ENCODE measurements around the gene CREB3. TPM values are rescaled to one million over a fixed set of nuclear protein-coding genes. Genes with fewer than 3 reads are reported as not detected.

Gene CREB3
- polyA plus RNA-seq, 2 of the 4 experiments (the other 2 are of a cell fraction): 33.3 to 51.3 TPM

- FAIRE-seq: no peak
These were observed 39.1 kb downstream of the CREB3 start for GRCh38 chr9:35771534-35771933.

GRCh38 chr9:35771943-35772342 is 39.5 kb downstream of the CREB3 start:
- Histone ChIP-seq H3K4me3 (no peak overlapping the region), H3K9me3 (no peaks in the 10 kb centered on the region), H3K4me2 (peak overlapping the region; percentile 61), H3K27ac (no peak overlapping the region), H3K4me1 (peaks cover 23% of the 10 kb centered on the region)
- CTCF ChIA-PET: interaction anchor here (1.1 to 13.6 kb wide), 3 partner anchors 9 to 17 kb away, joined by 4 to 122 read pairs (median 16); no protein-coding TSS in a partner anchor
- ATAC-seq (peak in 1 of 2 experiments; percentile 26; a peak in 1 of 6 replicates), DNase-seq (ENCODE audit: low read depth in 1 of 2, low spot score in 1 of 2) (peak in 1 of 2 experiments; percentile 14), FAIRE-seq (no peak)
- POLR2A ChIA-PET: interaction anchor here (0.9 kb wide), 1 partner anchor 15 kb away, joined by 4 read pairs; no protein-coding TSS in a partner anchor
- no peak for TF ChIP-seq NPAS2 (CRISPR knock-in tag; IDR thresholded peaks at IDR 0.05; ENCODE audit: borderline replicate concordance)
- TF ChIP-seq CEBPB (IDR thresholded peaks at IDR 0.05): peak; percentile 56 to 61; a peak in 3 of 4 replicates
- TF ChIP-seq RAD21 (conservative IDR thresholded peaks at IDR 0.05 in 1 of 2, IDR thresholded peaks at IDR 0.05 in 1 of 2): no peak
- no peak for TF ChIP-seq RFX5 (IDR thresholded peaks at IDR 0.05)
- 22% methylated on average over 3 of the region's 3 CpGs for WGBS (ENCODE audit: missing lambda C conversion rate)

More at GRCh38 chr9:35771534-35771933, 39.1 kb downstream of the CREB3 start:
- Histone ChIP-seq H3K27ac (no peak overlapping the region), H3K4me2 (peak overlapping the region; percentile 61), H3K9me3 (no peaks in the 10 kb centered on the region), H3K4me1 (peaks cover 23% of the 10 kb centered on the region), H3K4me3 (no peak overlapping the region)
- TF ChIP-seq BHLHE40 (IDR thresholded peaks at IDR 0.05; ENCODE audit: low read depth, low read length): no peak
- no peak for TF ChIP-seq RFX5 (IDR thresholded peaks at IDR 0.05)
- TF ChIP-seq MAFK (IDR thresholded peaks at IDR 0.05; ENCODE audit: partially characterized antibody): no peak
- no peak for TF ChIP-seq PBX3 (IDR thresholded peaks at IDR 0.05)
- ATAC-seq (peak in 1 of 2 experiments; percentile 39; a peak in 1 of 6 replicates), DNase-seq (ENCODE audit: low read depth in 1 of 2, low spot score in 1 of 2) (peak in 1 of 2 experiments; percentile 14)
- POLR2A ChIA-PET: interaction anchor here (0.9 kb wide), 1 partner anchor 15 kb away, joined by 4 read pairs; no protein-coding TSS in a partner anchor
- WGBS (ENCODE audit: missing lambda C conversion rate): 31% methylated on average over 1 of the region's 1 CpG
- CTCF ChIA-PET: interaction anchor here (1.1 to 13.6 kb wide), 6 partner anchors 9 to 111 kb away, joined by 4 to 122 read pairs (median 6); partner anchors contain the start of gene SPAG8

- no peak; a peak in 1 of 6 replicates for ATAC-seq
- no peak overlapping the region for H3K27ac ChIP-seq
- DNase-seq (ENCODE audit: low read depth in 1 of 2, low spot score in 1 of 2): no peak
- no peaks in the 10 kb centered on the region for H3K9me3 ChIP-seq
- CTCF ChIA-PET: interaction anchor here (0.6 to 13.6 kb wide), 6 partner anchors 11 to 358 kb away, joined by 3 to 122 read pairs (median 3); no protein-coding TSS in a partner anchor
- WGBS (ENCODE audit: missing lambda C conversion rate): 88% methylated on average over 7 of the region's 7 CpGs
- TF ChIP-seq GATA3 (IDR thresholded peaks at IDR 0.05; ENCODE audit: borderline replicate concordance) (no peak), RAD21 (conservative IDR thresholded peaks at IDR 0.05 in 1 of 2, IDR thresholded peaks at IDR 0.05 in 1 of 2) (no peak), POLR2A (IDR thresholded peaks at IDR 0.05; ENCODE audit: low read length) (no peak), PBX3 (IDR thresholded peaks at IDR 0.05) (no peak), EHMT2 (IDR thresholded peaks at IDR 0.05; ENCODE audit: low read depth) (no peak), HEYL (CRISPR knock-in tag; IDR thresholded peaks at IDR 0.05) (no peak), JUN (IDR thresholded peaks at IDR 0.05) (no peak), MAX (IDR thresholded peaks at IDR 0.05) (no peak), BCL3 (IDR thresholded peaks at IDR 0.05) (no peak), CEBPB (IDR thresholded peaks at IDR 0.05) (no peak), KDM1A (IDR thresholded peaks at IDR 0.05; ENCODE audit: low read depth) (no peak), RARB (CRISPR knock-in tag; IDR thresholded peaks at IDR 0.05) (no peak), ZFP36 (IDR thresholded peaks at IDR 0.05; ENCODE audit: borderline replicate concordance, partially characterized antibody) (no peak), JUNB (IDR thresholded peaks at IDR 0.05) (no peak), POLR2AphosphoS2 (conservative IDR thresholded peaks at IDR 0.05; ENCODE audit: low read length) (no peak), MAZ (IDR thresholded peaks at IDR 0.05; ENCODE audit: borderline replicate concordance, low read depth, low read length) (no peak)
- H3K4me3 ChIP-seq: no peak overlapping the region
- POLR2A ChIA-PET: interaction anchor here (0.7 kb wide), 1 partner anchor 18 kb away, joined by 3 read pairs; no protein-coding TSS in a partner anchor
- H3K4me2 ChIP-seq: no peak overlapping the region
- FAIRE-seq: no peak
- peaks cover 23% of the 10 kb centered on the region for H3K4me1 ChIP-seq
These were observed 42.6 kb downstream of the CREB3 start for GRCh38 chr9:35774907-35775635.

Measured in A549 (cell line).